ENCODE data around the gene ATP6V0A1.

- TF ChIP-seq CTCF (IDR thresholded peaks at IDR 0.05) (no peak), POLR2AphosphoS5 (IDR thresholded peaks at IDR 0.05) (no peak), POLR2A (IDR thresholded peaks at IDR 0.05) (no peak), EP300 (IDR thresholded peaks at IDR 0.05) (no peak)
These were observed 101.6 kb downstream of the ATP6V0A1 start for GRCh38 chr17:42560246-42560645.
